Suppressor macrophage treated with lipopolysaccharide for 1 hour (primary cell): ENCODE measurements around the gene PPP2R3A.
A peak's percentile ranks its signal among the peaks of the same experiment; 100 is the strongest.

ENCODE experiments used
- DNase-seq, 3 donors: peaks; one replicate each; pipeline ENCODE4 v3.0.0-alpha.2; 2020 to 2022

Gene PPP2R3A

DNA sequence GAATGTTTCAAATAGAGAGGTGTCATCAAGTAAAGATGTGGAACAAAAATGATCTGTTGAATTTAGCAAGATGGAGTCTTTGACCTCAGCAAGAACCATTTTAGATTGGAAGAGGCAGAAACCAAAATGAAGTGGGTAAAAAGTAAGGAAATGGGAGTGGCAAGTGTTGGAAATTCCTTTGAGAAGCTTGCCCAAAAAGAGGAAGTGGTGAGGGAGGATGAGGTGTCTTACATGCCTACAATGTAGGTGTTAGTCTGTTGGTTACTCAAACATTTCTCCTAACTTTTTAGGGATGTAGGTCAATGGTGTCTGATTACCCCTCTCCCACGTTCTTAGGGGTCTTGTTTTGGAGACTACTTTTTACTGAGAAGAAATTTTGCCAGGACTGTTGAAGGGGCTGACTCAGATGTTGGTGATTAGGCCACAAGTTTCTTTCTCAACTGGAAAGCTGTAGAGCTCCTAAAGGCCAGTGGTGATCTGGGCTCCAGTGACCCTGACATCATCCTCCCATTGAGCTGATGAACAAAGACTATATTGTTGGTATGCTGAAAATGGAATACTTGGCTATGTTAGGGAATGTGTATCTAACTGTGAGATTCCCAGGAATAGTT, 5.1 kb downstream of the PPP2R3A start:
- peak; percentile 73 to 88 (median 80) for DNase-seq

DNA sequence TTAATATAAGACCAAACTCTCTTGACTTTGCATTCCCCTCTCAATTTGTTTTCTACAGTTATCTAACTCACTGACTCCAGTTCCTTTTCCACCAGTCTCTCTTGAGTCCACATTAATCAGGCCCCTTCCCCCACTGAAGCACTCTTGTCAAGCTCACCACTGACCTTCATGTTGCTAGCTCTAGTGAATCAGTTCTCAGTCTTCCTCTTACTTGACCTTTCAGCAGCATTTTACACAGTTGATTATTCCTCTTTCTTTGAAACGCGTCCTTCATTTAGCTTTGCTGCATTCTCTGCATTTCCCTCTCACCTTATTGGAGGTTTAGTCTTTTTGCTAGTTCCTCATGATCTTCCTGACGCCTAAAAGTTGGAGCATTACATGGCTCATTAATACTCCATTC, 8.3 kb downstream of the PPP2R3A start:
- DNase-seq = peak; percentile 8 to 37 (median 20)

DNA sequence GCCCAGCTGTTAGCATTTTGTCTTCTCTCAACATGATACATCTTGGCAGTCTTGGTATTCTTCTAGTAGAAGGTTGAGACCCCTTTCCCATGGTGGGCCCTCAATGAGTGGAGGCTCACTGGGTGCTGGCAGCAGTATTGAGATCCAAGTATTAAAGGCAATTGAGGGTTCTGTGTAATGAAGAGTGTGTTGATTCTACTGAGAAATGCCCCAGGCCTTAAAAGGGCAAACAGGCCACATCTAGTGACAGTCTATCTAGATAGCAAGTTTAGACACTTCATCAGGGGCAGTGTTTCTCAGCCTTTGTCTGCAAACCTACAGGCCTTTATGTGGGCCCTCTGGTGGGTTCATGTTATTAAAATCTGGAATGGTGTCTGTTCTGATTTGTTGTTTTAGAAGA, 9.5 kb downstream of the PPP2R3A start:
- DNase-seq = no peak

DNA sequence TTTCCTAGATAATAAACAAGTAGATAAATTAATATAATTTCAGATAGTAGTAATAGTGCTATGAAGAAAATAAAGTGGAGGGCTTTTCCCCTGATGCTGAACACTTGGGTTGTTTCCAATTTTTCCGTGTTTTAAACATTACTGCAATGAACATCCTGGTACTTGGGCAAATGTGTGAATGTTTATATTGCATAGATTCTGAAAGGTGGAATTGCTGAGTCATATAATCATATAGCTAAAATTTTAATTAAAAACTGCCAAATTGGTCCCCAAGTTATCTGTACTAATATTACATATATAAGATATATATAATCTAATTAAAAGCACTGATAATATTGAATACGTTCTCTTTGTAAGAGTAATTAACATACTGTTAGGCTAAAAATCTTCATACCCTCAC, 10.0 kb downstream of the PPP2R3A start:
- no peak for DNase-seq

DNA sequence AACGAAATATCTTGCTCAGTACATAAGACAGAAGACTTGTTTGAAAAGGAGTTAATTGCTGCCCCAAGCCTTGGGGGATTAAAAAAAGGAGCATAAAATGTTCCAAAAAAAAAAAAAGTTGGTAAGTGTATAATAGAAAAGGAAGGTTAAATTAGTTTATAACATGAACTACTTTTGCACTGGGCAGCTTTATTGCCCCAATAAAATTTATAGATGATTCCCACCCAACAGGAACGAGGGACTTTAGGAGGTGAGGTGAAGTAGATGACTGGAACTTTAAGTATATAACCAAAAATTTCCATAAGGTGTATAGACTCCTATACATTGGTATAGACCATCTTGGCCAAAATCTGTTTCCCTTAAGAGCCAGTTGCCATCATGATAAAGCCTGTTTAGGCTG, 14.8 kb downstream of the PPP2R3A start:
- no peak for DNase-seq

DNA sequence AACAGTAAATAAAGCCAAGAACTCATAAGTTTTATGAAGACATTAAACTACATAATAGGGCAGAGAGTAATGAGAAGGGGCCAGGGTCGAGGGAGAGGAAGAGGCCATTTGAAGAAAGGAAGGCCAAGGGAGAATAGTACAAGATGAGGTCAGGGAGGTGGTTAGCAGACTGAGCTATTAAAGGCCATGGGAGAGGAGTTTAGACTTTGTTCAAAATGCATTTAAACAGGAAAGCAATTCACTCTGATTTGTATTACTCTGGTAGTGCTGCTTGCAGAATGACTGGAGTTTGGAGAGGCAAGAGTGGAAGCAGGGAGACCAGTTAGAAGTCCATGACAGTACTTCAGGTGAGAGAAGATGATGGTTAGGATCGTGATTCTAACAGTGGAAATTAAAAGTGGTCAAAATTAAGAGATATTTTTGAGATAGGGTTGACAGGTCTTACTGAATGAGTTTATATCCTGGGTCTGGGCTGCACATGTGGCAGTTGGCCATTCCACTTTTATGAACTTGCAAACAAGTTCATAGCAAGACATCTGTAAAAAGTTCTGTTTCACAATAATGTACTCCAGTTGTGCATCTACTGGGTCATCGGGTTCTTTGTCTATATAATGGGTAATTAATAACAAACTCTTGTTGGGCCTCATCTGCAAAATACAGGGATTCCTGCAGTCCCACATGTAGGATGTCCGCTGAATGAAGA, 16.3 kb downstream of the PPP2R3A start:
- DNase-seq = no peak

DNA sequence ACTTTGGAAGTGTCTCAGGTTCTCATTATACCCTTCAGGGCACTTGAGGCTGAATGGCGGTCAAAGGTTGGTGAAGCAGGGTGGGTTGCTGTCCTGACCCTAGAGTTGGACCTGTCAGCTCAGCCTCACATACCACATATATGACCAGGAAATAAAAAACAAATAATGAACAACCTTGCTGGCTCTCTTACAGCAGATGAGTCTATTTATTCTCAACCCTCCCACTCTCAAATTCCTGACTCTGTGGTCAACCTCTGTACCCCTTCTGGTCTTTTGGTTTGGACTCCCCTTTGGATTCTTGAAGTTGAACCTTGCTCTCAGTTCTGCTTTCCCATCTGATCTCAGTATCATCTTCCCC, 16.9 kb downstream of the PPP2R3A start:
- no peak for DNase-seq

DNA sequence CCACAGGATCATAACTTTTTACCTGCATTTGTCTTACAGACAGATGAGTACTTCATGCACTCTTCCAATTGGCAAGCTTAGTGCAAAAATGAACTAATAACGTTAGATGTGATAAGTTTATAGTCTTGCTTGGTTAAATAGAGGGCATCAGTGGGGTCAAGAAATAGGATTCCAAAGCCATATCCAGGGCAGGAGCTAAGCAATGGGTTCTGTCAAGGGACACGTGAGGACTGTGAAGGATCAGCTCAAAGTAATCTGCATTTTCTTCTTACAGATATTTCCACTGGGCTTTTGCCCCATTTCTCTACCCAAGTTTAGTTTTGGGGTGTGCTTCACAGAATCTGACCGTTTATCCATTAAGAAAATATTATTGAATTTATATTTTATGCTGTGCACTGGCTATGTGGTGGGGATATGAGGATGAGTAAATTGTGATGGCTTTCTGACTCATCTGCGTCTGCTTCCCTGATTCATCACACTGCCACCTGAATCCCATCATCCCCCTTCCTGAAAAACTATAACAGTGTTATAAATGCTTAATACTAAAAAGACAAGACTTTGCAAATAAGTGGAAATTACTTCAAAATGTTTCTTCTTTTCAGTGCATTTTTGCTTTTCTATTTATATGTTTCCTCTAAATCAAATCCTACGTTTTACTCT, 17.5 kb downstream of the PPP2R3A start:
- DNase-seq = no peak

DNA sequence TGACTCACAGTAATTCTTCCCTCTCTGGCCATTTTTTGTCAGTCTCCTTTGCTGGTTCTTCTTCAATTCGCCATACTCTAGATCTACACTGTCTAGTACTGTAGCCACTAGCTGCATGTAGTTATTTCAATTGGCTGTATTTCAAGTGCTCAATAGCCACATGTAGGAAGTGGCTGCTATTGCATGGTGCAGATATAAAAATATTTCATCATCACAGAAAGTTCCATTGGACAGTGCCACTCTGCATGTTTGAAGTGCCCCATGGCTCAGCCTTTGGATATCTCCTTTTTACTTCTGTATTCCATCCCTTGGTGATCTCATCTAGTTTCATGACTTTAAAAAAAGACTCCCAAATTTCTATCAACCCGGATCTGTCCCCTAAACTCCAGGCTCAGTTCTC, 22.1 kb downstream of the PPP2R3A start:
- DNase-seq = peak; percentile 34 to 47 (median 35)

DNA sequence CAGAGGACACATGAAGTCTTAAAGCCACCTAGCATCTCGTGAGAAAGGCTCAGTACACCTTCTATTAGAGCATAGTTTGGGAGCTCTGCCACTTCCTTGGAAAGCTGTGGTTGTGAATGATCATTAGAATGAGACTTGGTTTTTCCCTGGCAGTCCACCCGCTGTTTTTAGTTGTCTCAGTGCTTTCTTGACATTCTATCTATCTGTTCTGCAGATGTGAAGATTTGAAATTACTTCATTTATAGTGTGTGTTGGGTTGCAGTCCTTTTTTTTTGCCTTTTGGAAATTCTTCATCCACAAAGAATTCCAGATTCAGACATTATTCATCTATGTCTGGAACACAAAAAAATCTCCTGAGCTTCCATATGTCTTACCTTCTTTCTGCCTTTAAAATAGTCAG, 23.7 kb downstream of the PPP2R3A start:
- DNase-seq = no peak

DNA sequence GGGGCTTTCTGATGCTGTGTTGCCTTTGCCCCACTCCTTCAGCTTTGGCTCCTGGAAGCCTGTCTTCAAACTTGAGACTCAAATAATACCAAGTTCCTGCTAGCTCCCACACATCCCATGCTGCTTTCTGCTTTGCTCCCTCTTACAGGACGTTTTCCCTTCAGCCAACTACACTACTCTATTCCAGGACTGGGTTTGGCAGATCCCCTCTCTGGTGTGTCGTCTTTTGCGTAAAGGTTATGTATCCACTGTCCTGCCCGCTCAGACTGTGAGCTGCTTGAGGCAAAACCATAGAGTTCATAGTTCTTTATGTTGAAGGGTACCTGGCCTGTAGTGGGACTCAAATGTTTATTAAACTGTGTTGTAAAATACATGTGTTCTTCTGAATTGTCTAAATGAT, 25.4 kb downstream of the PPP2R3A start:
- no peak for DNase-seq

DNA sequence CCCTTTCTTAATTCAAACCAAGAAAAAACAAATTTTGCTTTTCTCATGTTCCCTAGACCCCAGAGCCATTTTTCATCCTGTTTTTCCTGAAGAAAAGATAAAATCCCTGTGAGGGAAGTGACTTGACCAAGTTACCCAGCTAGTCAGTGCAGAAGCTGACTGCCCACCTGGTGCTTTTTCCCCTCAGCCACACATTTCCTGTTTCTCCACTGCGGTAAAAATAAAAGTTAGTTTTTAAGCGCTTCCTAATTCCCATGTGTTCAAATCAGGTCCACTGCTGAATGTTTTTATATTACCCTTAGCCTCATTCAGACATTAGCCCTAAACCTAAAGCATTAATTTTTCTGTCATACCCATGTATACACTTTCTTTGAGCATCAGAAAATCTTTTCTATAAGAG, 26.1 kb downstream of the PPP2R3A start:
- peak; percentile 11 to 35 (median 26) for DNase-seq

DNA sequence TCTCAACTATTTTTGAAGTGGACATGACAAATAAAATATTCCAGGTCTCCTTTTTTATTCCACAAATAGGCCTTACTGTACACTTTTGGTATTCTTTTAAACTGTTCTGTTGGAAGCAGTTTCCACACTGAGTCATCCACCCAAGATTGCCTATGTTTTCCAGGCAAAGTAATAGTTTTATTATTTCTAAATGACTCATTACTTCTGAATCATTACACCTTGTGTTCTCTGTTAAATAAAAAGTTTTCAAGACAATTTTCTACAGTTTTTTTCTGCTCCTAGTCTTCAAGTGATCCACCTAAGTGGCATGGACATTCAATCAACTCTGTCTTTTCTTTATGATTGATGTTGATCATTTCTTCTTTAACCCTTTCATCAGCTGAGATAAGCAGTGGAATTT, 26.5 kb downstream of the PPP2R3A start:
- DNase-seq = peak; percentile 18 to 62 (median 53)

DNA sequence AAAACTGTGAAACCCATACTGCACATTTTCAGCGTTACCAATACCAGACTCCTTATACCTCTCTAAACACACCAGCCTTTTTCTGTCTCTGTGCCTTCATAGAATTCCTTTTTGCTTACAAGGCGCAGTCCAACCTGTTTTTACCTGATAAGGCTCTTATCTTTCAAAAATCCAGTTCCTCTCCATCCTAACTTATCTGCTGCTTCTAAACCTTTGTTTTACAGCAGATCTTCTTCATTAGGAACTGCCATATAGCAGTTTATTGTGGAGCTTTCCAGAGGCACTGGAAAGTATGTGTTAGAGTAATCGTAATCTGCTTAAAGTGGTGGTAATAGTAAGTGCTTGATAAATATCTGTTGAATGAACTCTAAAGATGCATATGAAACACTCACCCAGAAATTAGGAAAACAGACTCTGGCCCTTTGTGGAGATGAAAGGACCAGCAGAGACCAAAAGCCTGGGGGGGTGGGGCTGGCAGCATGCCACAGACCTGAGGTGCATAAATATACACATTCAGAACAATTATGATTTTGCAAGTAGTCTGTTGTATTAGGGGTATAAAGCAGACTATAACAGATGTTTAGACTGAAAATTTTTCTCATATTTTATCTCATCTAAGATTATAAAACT, 29.3 kb downstream of the PPP2R3A start:
- no peak for DNase-seq

DNA sequence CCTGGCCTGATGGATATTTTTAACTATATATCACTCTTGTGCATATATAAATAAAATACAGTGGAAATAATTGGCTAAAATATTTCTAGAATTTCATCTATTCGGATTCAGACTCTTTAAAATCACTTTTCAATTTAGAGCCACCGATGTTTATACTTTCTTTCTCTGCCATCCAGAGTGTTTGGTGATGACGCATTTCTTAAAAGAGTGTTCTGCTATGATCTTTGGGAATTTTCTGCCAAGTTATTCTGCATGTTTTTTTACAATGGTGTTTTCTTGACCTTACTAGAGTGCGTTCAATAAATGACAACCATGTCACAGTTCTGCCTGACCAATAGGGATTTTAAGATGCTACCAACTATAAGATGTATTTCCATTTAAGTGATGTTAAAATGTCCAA, 30.2 kb downstream of the PPP2R3A start:
- DNase-seq = no peak

DNA sequence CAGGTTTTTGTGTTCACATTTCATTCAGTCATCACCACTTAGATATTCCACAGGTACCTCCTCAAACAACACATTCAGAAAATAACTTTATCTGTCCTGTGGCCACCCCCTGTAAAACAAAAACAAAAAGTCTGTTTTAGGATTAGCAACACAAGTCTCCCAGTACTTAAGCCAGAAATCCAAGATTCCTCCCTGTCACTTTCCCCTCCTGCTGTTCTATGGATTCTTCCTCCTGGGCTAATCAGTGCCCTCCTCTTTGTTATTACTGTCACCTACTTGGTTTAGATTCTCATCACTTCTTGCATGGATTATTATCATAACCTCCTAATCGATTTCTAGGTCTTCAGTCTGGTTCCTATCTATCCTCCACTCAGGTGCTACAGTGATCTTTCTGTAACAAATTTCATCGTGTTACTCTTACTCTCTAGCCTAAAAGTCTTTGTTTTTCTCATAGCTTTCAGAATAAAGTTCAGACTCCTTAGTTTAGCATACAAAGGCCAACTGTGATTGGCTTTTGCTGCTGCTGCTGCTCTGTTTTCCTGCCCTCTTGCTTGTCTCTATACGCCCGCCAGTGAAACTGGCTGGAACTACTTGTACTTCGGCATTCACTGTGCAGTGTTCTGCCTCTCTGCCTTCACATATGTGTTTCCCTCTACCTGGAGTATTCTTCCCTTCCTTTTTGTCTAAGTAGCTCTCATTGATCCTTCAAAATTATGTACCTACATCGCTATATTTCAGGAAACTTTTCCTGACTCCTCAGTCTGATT, 32.2 kb downstream of the PPP2R3A start:
- DNase-seq = no peak

DNA sequence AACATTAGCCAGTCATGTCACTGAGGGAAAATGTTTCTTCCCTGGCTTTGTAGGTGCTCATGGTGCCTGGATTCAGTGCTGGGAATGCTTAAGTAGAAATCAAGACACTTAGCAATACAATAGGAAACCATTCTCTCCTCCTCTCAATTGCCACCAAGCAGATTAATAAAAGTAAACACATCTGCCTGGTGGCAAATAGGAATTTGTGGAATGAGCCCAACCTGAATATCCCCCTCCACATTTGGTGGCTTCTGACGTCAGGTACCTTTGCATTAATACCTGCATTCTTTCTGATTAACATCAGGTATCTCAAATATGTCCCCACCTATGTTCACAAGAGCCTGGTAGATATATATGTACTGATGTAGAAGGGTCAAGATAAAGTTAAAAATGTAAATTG, 42.7 kb downstream of the PPP2R3A start:
- no peak for DNase-seq

DNA sequence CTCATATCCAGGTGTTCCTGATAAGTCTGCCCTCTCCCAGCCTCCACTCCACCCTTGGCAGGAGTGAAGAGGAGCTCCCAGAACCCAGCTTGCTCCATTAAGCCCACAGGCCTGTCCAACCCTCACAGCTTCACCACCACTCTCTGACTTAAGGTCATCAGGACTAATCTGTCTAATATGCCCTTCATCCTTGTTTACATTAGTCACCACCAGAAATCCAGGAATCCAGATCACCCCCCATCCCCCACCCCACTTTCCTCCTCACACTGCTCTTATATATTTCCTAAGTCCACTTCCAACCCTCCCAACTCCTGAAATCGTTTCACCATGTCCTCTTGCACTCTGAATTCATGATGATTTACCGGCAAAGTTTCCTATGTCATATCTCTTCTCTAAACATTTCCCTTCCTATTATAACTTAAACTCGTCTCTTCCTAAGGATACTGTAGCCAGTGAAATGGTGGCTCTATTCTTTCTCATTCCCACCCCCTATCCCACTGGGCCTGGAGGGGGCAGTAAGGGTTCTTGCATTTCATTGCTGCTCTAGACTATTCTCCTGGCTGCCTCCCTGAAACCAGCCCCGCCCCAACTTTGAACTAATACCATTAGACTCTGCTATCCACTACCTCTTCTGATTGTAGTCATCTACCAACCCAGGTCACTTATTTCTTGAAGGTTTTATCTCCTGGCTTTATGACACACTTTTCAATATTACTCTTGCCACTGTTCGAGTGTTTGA, 43.4 kb downstream of the PPP2R3A start:
- DNase-seq = no peak

DNA sequence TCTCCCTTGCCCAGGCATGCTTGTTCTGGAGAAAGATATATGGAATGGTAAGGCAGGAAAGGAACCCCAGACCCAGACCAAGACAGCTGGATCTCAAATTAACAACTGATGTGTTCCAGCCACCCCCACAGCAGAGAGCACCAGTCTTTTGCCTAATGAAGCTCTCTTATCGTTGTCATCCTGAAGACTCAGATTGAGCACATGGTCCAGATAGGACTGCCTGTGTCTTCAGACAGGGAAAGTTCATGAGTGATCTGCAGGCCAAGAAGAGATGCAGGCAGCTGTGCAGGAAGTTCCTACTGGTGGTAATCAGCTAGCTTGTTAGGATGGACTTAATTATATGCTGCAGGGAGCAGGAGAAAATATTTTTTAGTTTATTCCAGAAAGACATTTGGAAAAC, 53.3 kb downstream of the PPP2R3A start:
- DNase-seq = no peak

DNA sequence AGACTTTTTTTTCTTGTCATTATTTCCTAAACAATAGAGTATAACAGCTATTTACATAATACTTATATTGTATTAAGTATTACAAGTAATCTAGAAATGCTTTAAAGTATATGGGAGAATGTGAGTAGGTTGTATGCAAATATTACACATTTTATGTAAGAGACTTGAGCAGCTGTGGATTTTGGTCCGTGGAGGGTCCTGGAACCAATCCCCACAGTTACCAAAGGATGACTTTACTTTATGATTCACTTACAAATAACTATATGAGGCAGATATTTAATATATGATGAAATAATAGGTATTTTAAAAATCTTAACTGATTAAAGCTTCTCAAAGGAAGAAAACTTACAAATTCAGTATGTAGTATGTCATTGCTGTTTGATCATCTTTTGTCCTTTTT, 56.3 kb downstream of the PPP2R3A start:
- no peak for DNase-seq

DNA sequence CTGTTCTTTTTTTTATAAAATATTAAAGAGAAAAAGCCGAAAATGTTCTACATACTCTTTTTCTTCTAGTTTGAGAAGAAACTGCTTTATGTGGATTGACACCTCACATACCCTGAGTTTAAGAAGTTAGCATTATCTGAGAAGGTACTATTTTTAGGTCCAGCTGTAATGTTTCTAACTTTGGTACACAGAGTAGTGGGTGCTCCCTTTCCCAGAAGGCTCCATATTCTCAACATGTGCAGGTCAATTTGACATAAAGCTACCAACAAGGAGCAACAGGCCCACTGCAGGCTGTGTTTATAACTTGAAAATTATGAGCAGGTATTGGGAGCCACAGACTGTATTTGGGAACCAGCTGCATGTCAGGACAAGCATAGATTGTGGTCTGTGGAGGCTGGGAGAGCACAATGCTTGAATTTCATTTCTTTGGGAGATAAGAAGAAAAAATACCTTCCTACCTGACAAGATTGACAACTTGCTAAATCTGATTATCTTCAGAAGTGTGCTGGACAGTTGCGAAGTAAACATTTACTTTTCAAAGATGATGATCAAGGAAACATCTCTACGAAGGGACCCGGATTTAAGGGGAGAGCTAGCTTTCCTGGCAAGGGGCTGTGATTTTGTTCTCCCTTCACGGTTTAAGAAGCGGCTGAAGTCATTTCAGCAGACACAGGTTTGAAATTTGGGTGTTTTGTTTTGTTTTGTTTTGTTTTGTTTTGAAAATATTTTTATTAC, 57.2 kb downstream of the PPP2R3A start:
- DNase-seq = no peak
